Activated CD4-positive, alpha-beta T cell treated with anti-CD3 and anti-CD28 coated beads, Interleukin-2, amount 50 U/mL, for 4 hours (primary cell): ENCODE measurements around the gene POLD1.

Source experiments
- DNase-seq, 2 experiments: peaks; one replicate each; pipeline ENCODE4 v3.0.0-alpha.2; 2020

Gene POLD1

DNA sequence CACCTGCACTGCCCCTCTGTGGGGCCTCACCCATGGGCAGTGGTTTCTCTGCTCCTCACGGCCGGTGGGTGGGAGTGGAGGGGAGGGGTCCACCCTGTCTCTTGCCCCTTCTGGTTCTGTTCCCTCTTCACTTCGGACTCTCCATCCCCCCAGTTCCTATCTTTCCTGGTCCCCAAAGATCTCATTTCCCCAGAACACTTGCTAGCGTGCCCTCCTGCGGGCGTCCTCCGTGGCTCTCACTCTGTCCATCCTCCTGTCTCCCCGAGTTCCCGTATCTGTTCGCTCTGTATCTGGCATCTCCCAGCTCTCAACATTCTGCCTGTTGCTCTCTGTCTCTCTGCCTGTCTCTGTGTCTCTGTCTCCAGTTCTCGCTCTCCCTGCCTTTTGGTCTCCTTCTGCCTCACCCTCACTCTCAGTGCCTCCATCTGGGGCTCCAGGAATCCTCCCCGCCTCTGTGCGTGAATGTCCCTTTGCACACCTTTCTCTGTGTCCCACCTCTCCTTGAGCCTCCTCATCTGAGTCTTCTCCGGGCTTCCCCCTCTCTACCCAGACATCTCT, 35.0 kb downstream of the POLD1 start:
- no peak for DNase-seq

GRCh38 chr19:50419580-50420035, 35.5 kb downstream of the POLD1 start:
- no peak for DNase-seq

GRCh38 chr19:50420127-50420526, 36.0 kb downstream of the POLD1 start:
- no peak for DNase-seq

GRCh38 chr19:50420808-50421207, 36.7 kb downstream of the POLD1 start:
- no peak for DNase-seq

DNA sequence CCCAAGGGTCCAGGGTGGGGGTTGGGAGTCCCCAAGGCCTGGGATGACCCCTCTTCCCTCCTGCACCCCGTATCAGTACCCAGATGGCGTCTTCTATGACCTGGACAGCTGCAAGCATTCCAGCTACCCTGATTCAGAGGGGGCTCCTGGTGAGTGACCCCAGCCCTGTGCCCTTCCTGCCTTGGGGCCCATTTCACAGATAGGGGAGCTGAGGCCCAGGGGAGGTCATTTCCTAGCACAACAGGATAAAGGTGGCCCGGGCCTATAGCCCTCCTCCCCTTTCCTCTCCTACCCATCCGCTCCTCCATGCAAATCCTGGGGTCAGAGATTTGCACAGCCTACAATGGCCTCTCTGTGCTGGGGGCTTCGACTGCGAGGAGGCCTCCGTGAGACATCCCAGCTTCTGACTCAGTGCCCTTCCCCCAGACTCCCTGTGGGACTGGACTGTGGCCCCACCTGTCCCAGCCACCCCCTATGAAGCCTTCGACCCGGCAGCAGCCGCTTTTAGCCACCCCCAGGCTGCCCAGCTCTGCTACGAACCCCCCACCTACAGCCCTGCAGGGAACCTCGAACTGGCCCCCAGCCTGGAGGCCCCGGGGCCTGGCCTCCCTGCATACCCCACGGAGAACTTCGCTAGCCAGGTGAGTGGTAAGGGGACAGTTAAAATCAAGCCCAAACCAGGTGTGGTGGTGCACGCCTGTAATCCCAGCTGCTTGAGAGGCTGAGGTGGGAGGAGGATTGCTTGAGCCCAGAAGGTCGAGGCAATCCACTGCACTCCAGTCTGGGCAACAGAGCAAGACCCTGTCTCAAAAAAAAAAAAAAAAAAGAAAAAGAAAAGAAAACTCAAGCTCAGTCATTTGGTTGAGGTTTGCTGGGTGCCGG, 38.5 kb downstream of the POLD1 start:
- no peak for DNase-seq

DNA sequence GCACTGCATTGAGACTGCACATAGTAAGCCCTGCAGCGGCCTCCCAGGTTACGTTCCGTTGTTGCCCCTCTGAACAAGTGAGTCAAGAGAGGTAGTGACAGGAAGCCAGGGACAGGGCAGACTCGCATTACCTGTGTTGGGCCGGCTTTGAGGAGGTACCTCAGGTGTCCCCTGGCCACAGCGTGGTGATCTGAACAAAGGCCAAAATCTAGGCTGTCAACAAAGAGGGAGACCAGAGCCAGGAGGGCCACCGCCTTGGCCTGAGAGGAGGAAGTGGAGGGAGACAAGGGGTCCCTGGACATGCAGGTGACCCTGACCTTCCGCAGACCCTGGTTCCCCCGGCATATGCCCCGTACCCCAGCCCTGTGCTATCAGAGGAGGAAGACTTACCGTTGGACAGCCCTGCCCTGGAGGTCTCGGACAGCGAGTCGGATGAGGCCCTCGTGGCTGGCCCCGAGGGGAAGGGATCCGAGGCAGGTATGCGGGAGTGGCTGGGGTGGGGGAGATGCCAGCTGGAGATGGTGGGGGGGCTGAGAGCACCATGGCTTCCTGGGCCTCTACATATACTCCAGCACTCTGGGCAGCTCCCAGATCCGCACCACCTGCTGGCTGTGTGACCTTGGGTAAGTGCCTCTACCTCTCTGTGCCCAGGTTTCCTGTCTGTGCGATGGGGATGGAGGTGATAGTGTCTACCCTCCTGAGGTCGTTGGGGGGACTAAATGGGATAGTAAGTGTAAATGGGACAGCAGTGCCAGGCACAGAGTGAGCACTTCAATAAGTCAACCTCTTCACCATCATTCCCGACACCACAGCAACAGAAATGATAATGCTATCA, 39.3 kb downstream of the POLD1 start:
- DNase-seq, result no peak

GRCh38 chr19:50425581-50425980, 41.4 kb downstream of the POLD1 start:
- DNase-seq, result no peak

GRCh38 chr19:50427318-50427925, 43.3 kb downstream of the POLD1 start:
- DNase-seq, result no peak

DNA sequence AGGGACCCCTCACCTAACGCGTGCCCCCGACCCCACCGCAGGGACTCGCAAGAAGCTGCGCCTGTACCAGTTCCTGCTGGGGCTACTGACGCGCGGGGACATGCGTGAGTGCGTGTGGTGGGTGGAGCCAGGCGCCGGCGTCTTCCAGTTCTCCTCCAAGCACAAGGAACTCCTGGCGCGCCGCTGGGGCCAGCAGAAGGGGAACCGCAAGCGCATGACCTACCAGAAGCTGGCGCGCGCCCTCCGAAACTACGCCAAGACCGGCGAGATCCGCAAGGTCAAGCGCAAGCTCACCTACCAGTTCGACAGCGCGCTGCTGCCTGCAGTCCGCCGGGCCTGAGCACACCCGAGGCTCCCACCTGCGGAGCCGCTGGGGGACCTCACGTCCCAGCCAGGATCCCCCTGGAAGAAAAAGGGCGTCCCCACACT, 43.9 kb downstream of the POLD1 start:
- peak; percentile 20 to 26 for DNase-seq

- no peak for DNase-seq
These were observed 44.8 kb downstream of the POLD1 start for GRCh38 chr19:50428772-50429463.

- no peak for DNase-seq
These were observed 46.8 kb downstream of the POLD1 start for GRCh38 chr19:50430888-50431342.

DNA sequence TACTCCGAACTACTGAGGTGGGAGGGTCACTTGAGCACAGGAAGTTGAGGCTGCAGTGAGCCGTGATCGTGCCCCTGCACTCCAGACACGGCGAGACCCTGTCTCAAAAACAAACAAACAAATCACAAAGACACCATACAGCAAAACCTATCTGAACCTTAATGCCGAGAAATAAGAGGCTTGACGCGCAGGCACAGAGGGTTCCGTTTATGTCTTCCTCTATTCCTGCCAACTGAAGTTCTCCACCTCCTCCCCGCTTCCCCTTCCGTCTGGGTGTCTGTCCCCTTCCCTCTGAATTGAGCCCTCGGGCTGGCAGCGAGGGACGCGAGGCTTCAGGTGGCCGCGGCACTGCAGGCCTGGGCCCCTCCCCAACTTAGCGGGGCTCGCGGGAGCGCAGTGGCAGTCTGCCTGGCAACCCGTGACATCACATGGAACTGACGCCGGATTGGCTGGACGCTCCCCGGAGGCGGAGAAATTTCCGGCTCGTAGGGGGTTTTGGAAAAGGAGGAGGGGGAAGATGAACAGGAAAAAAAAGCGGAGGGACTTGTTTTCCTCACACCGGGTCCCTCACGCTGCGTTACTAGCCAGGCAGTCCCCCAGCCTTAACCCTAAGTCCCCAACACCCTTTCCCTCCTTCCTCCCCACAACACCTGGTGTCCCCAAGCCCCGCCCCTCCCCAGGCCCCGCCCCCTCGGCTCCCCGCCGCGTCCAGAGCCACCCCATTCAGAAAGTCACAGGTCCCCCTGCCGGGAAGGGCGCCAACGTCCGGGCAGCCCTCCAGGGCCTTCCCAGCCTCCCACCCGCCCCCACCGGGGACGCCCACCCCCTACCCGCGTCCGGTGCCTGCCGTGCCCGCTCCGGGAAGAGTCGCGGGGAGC, 47.4 kb downstream of the POLD1 start:
- peak; percentile 86 to 88 for DNase-seq

DNA sequence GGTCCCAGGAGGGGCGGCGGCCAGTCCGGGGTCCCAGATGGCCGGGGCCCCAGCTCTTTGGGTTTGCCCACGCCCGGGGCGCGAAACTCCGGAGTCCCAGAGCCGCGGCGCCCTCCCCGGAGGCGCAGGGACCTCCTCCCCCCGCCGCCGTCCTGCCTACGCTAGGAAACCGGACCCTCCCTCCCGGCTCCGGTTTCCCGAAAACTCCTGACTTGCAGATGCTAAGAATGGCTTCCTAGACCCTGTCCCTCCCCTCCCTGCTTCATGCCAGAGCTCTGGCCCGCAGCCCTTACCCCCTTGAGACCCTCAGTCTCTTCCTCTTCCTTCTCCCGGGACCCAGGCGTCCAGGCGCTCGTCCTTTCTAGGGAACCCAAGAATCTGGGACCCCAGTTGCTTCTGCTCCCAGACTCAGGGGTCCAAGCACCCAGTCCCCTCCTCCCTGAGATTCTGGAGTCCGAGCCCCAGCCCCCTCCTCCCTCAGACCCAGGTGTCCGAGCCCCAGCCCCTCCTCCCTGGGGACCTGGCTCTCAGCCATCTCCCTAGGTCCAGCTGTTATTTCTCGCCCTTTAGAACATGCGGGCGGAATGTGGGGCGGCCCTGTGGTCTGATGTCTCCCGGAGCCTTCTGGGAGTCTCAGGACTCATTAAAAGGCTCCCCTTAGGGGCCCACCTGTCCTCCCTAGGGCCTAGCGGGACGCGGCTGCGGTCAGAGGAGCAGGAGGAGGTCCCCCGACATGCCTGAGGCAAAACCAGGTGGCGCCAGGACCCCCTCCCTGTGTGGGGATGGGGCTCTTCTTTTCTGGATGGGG, 48.3 kb downstream of the POLD1 start, which contains the start of gene MYBPC2:
MYBPC2 (plus strand) TSS at position 672 of the 808 bp plus-strand sequence; CDS start at position 734, 62 bp downstream.
- DNase-seq, result no peak

- no peak for DNase-seq
These were observed 49.3 kb downstream of the POLD1 start for GRCh38 chr19:50433201-50434180.

GRCh38 chr19:50434525-50434924, 50.4 kb downstream of the POLD1 start:
- no peak for DNase-seq

DNA sequence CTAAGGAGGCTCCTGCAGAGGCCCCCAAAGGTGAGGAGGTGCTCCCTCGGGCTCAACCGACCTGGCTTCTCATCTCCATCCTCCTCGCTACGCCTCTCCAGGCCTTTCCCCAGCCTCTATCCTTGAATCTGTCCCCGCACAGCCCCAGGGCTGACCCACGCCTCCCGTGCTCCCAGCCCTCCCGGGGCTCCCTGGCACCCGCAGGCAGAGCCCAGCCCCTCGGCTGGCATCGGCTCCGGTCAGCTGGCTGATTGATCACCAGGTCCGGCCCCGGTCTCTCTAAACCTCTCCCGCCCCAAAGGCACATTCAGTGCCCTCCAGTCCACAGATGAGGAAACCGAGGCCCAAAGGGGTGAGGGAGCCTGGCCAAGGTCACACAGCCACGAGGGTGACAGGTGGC, 51.1 kb downstream of the POLD1 start:
- no peak for DNase-seq

- DNase-seq, result no peak
These were observed 51.5 kb downstream of the POLD1 start for GRCh38 chr19:50435627-50436026.

DNA sequence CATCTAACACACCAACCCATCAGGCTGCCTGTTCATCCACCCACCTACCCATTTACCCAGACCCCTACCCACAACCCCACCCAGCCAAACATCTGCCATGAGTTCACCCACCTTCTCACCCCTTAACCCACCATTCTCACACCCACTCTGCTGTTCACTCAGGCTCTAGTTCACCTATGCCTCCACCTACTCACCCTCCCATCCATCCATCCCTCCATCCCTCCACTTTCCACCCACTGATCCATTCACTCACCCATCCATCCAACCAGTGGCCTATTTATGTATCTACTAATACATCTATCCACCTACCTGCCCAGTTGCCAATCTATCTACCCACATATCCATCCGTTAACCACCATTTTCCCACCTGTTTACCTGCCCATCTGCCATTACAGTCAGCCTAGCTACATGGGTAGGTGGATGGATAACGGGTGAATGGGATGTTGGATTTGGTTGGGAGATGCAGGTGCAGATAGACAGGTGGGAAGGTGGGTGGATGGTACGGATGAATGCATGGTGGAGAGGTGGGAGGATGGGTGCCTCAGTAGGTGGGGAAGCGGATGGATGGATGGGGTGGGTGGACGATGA, 53.8 kb downstream of the POLD1 start:
- no peak for DNase-seq
